Measurements from ENCODE around the gene PNN.

GRCh38 chr14:39138440-39138839 is 36.6 kb upstream of the PNN start:
- TF ChIP-seq ZNF207 (IDR thresholded peaks at IDR 0.05; ENCODE audit: borderline replicate concordance) (no peak), USF1 (IDR thresholded peaks at IDR 0.05; ENCODE audit: borderline replicate concordance, extremely low read length, insufficient read depth, low read depth, low read length) (no peak), CBX5 (IDR thresholded peaks at IDR 0.05; ENCODE audit: low read depth) (no peak), SKIL (IDR thresholded peaks at IDR 0.05; ENCODE audit: low read depth, poor library complexity, severe bottlenecking) (no peak), POLR2AphosphoS5 (IDR thresholded peaks at IDR 0.05; ENCODE audit: low read length) (no peak), POLR2A (IDR thresholded peaks at IDR 0.05; ENCODE audit: low read depth, low read length) (no peak)

Data from GM12878 (cell line).